Smooth muscle cell of the umbilical artery (primary cell): ENCODE measurements around the gene PPP2R5D. TPM values are rescaled to one million over a fixed set of nuclear protein-coding genes. Genes with fewer than 3 reads are reported as not detected.

Source experiments
- total RNA-seq: library from RNA; depleted of rRNA; stranded (reverse); fragments of >200 nt; gene quantifications from 2 replicates; pipeline ENCODE4 v1.2.3, GENCODE V29; 2014

The PPP2R5D gene
- 19.6 and 33.6 TPM in 2 replicates for total RNA-seq

DNA sequence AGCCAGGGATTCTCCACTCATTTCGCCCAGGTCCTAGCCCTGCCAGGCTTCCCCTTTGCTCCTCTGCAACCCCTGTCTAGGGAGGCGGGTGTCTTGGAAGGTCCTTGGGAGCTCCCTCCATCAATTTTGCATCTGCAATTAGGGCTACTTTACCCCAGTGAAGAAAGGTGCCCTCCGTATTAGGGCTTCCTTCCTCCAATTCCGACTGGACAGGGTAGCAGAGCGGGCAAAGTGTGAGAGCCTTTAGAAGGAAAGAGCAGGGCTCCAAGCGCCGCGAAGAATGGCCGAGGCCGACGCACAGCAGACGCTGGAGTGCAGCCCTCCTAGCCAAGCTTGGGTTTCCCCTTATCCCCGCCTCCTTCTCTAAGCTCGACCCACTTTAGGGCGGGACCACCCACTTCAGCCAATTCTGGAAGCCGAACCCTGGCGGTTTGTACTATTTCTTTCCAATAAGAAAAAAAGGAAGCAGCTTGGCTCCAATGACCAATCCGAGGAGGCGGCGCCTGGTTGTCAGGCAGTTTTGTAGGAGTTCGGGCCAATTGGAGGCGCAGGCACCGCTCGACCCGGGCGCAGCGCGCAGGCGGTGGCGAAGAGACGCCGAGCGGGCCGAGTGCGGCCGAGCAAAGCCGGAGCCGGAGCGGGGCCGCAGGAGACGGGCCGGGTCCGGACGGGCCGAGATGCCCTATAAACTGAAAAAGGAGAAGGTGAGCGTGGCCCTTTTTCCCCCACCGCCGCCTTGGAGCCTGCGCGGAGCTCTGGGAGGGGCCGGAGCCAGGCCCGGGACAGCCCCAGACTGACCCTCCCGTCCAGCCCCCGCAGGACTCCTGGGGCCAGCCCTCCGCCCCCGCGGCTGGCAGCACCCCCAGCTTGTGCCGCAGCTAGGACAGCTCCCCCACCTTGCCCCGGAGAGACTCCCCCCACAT, at the start of gene PPP2R5D:
Gene PPP2R5D (plus strand): TSS at position 570 of the 923 bp plus-strand sequence. CDS start 108 bp downstream, at position 678.

DNA sequence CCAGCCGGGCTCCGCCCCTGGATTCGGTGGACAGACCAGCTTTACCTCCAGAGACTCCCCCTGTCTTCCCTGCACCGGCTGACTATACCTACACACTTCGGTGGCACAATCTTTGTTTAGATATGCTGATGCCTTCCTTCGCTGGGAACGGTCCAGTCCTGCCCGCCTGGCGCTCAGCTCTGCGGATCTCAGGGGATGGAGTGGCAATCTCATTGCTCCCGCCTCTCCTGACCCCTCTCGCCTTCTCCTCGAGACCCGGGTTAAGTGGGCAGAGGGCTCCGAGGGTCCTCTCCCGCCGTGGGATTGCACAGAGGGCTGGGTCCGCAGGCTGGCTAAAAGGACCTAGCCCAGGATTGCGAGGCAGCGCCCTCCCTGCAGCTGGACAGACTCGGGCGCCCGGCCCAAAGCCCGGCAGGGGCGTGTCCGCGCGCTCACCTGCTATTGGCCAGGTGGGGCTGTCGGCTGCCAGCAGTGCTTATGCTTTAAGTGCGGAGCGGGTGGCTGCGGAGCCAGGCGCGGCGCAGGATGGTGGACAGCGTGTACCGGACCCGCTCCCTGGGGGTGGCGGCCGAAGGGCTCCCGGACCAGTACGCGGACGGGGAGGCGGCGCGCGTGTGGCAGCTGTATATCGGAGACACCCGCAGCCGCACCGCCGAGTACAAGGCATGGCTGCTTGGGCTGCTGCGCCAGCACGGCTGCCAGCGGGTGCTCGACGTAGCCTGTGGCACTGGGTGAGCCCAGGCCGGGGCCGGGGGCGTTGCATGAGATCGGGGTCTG, 23.9 kb upstream of the PPP2R5D start, which contains the start of gene GNMT:
Gene GNMT (plus strand): TSS at position 512 of the 777 bp plus-strand sequence. CDS start 14 bp downstream, at position 526.

DNA sequence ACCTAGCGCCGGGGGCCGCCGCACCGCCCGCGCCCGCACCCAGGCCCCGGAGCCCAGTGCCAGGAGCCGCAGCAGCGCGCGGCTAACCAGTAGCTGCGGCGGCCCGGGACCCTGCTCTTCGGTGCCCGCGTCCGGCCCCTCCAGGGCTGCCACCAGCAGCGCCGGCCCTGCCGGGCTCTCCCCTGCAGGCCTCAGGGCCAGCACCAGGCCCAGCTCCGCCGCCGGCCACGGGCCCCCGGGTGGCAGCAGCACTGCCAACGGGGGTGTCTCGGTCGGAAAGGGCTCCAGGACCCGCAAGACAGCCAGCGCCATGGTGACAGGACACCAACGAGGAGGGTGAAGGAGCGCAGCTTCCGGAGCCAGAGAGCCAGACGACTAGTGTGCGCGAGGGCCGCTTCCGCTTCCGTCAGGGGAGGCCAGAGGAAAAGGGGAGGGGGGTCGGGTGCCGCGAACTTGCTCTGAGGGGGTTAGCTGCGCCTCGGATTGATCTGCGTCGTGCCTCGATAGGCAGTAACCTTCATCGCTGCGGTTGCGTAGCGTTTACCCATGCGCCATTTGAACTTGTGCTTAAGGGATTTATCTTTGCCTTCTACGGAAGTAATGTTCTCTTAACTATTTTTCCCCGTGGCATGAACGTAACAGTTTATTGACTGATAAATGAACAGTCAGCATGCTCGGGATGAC, 5.4 kb upstream of the PPP2R5D start, which contains the start of gene PEX6:
Gene PEX6 (minus strand): TSS at position 343 of the 684 bp plus-strand sequence. CDS start 31 bp downstream, at position 312.

DNA sequence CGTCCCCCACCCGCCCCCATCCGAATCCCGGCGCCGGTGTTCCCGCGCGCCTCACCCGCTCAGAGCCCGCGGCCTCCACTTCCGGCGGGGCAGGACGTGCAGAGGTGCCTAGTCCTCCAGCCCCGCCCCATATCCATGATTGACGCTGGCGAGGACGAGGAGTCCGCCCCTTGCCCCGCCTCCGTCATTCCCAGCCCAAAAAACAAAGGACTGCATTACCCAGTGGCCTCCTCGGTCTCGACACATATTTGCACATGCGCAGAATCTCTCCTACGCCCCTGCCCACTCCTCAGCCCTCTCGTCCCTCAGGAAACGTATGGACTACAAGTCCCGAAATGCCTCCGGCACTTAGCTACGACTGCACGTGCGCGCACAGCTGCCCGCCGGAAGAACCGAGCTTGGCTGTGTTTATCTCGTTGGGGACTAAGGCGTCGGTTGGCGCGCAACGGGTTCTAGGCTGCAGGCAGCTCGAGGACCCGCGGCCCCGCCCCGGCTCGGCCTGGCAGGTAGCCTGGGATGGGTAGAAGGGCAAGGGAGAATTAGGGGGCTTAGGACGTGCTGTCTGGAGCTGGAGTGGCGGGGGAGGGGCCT, 29.6 kb downstream of the PPP2R5D start, which contains the start of the genes KLHDC3 and MEA1:
Gene KLHDC3 (plus strand): TSS at position 407 of the 591 bp plus-strand sequence. CDS start 2,944 bp downstream, outside the sequence.
Gene MEA1 (minus strand): TSS at position 104 of the 591 bp plus-strand sequence. CDS start 133 bp downstream, outside the sequence.

DNA sequence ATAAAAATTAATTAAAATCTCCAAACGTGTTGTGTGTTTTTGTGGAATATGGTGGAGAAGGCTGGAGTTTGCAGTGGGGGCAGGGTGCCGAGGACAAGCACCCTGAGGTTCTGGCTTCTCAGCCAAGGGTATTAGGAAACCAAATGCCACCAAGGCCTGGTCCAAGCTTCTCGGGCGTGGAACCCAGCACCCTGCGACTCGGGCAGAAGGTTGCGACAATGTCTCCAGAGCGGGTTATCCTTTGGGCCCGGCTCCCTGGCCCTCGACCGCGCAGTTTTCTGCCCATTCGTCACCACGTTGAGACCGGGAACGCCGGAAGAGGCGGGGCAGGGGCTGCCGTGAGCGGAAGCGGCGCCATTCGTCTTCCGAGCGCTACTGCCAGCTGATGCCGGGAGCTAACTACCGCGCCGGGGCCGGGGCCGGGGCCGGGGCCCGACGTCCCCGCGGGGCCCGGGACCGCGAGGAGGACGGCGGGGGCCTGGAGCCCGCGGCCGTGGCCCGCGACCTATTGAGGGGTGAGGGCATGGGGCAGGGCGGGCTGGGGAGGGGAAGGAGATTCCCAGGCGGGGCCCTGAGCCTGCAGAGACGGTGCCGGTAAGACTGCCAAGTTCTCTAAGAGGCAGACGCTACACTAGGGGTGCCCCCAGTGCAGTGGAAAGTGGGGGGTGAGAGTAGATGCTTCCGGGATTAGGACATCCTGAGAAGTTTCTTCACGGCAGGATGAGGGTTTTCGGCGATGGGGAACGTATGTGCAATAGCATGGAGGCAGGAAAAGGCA, 37.1 kb downstream of the PPP2R5D start, which contains the start of gene RRP36:
Gene RRP36 (plus strand): TSS at position 354 of the 778 bp plus-strand sequence. CDS start 32 bp downstream, at position 386.

GRCh38 chr6:43053545-43054205, 69.3 kb downstream of the PPP2R5D start, which contains the start of gene CUL7:
Gene CUL7 (minus strand): TSS chr6:43053851. CDS start chr6:43052788, 1,063 bp downstream.

GRCh38 chr6:43059168-43060033, 75.0 kb downstream of the PPP2R5D start, which contains the start of the genes KLC4 and MRPL2:
Gene KLC4 (plus strand): TSS chr6:43059631. CDS start chr6:43061336, 1,705 bp downstream.
Gene MRPL2 (minus strand): TSS chr6:43059434. CDS start chr6:43059381, 53 bp downstream.

Other genes starting within 250 kb of the PPP2R5D start
- 22.9 and 29.1 TPM in 2 replicates for gene TBCC, start 238.5 kb upstream of the PPP2R5D start, total RNA-seq
- 3.9 and 5.1 TPM in 2 replicates for gene BICRAL, start 202.5 kb upstream of the PPP2R5D start, total RNA-seq
- gene RPL7L1, start 105.0 kb upstream of the PPP2R5D start, total RNA-seq = 107 and 128 TPM in 2 replicates
- not detected in 2 replicates for gene PTCRA, start 68.5 kb upstream of the PPP2R5D start, total RNA-seq
- 58.5 and 60.9 TPM in 2 replicates for gene CNPY3, start 55.1 kb upstream of the PPP2R5D start, total RNA-seq
- 0.30 TPM in 1 of 2 replicates, not detected in the other for gene GNMT, start 23.8 kb upstream of the PPP2R5D start, total RNA-seq
- 38.0 and 65.6 TPM in 2 replicates for gene PEX6, start 5.4 kb upstream of the PPP2R5D start, total RNA-seq
- 48.2 and 71.9 TPM in 2 replicates for gene MEA1, start 29.4 kb downstream of the PPP2R5D start, total RNA-seq
- gene KLHDC3, start 29.7 kb downstream of the PPP2R5D start, total RNA-seq = 46.9 and 69.5 TPM in 2 replicates
- 81.1 and 91.1 TPM in 2 replicates for gene RRP36, start 37.1 kb downstream of the PPP2R5D start, total RNA-seq
- gene CUL7, start 69.3 kb downstream of the PPP2R5D start, total RNA-seq = 68.3 and 89.7 TPM in 2 replicates
- gene MRPL2, start 74.9 kb downstream of the PPP2R5D start, total RNA-seq = 13.4 and 13.8 TPM in 2 replicates
- gene KLC4, start 75.1 kb downstream of the PPP2R5D start, total RNA-seq = 21.1 and 24.3 TPM in 2 replicates
- gene PTK7, start 91.7 kb downstream of the PPP2R5D start, total RNA-seq = 257 and 544 TPM in 2 replicates
- gene SRF, start 186.7 kb downstream of the PPP2R5D start, total RNA-seq = 22.6 and 28.9 TPM in 2 replicates
- 29.1 and 38.4 TPM in 2 replicates for gene CUL9, start 197.6 kb downstream of the PPP2R5D start, total RNA-seq
- 26.3 and 26.7 TPM in 2 replicates for gene DNPH1, start 244.9 kb downstream of the PPP2R5D start, total RNA-seq